Brain microvascular endothelial cell (primary cell): ENCODE measurements around the gene HCFC1R1.

ENCODE experiments used
- DNase-seq: peaks from one replicate; pipeline ENCODE4 v3.0.0-alpha.2; 2020
- H3K27ac ChIP-seq: fragments of 250-450 bp; sonication (Bioruptor Pico); 2 replicates; pipeline ENCODE4 v1.5.1; 2020; ENCODE audit warnings: mild to moderate bottlenecking, moderate library complexity
- H3K27me3 ChIP-seq: fragments of 250-450 bp; sonication (Bioruptor Pico); replicated peaks from 2 replicates; pipeline ENCODE4 v1.5.1; 2020; ENCODE audit warnings: mild to moderate bottlenecking
- H3K36me3 ChIP-seq: fragments of 250-450 bp; sonication (Bioruptor Pico); replicated peaks from 2 replicates; pipeline ENCODE4 v1.5.1; 2020; ENCODE audit warnings: mild to moderate bottlenecking
- H3K4me3 ChIP-seq: 2 replicates; pipeline ENCODE4 v1.5.1; 2011; ENCODE audit warnings: low read depth, mild to moderate bottlenecking, control low read depth, low read length, moderate library complexity
- in situ Hi-C: cut with HindIII; loops from 2 replicates; pipeline ENCODE4 v1.10.0; 2017; ENCODE audit warnings: low sequenced_read_pairs, low pct_ligation_motif_present
- TF ChIP-seq, protein P1 (sequence below): IDR thresholded peaks from 2 replicates; pipeline ENCODE4 v1.5.1; 2011; ENCODE audit warnings: low read depth, mild to moderate bottlenecking, moderate library complexity, low read length, control low read depth, inconsistent platforms; ENCODE audit errors: missing control alignments

The HCFC1R1 gene

DNA sequence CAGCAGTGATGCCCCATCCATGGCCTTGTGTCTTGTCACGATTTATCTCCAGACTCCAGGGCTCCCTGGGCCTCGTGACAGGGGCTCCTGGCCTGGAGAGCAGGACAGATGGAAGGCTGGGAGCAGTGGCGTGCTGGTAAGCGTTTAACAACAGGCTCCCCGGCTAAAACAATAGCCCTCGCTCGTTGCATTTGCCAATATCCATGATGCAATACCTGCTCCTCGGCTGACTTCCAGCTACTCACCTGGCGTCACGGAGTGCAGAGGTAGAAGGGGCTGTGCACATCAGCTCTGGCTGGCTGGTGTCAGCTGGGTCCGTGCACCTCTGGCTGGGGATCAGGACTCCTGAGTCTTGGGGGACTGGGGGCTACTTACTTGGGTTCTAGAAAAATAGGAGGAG is 14.5 kb upstream of the HCFC1R1 start:
- no peak for DNase-seq
- in situ Hi-C loops = no loop called here
- Histone ChIP-seq H3K36me3 (no peaks in the 10 kb centered on the region), H3K27me3 (peaks cover 52% of the 10 kb centered on the region), H3K27ac (no peak overlapping the region), H3K4me3 (no peak overlapping the region)
- TF ChIP-seq, protein P1, sequence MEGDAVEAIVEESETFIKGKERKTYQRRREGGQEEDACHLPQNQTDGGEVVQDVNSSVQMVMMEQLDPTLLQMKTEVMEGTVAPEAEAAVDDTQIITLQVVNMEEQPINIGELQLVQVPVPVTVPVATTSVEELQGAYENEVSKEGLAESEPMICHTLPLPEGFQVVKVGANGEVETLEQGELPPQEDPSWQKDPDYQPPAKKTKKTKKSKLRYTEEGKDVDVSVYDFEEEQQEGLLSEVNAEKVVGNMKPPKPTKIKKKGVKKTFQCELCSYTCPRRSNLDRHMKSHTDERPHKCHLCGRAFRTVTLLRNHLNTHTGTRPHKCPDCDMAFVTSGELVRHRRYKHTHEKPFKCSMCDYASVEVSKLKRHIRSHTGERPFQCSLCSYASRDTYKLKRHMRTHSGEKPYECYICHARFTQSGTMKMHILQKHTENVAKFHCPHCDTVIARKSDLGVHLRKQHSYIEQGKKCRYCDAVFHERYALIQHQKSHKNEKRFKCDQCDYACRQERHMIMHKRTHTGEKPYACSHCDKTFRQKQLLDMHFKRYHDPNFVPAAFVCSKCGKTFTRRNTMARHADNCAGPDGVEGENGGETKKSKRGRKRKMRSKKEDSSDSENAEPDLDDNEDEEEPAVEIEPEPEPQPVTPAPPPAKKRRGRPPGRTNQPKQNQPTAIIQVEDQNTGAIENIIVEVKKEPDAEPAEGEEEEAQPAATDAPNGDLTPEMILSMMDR = no peak

DNA sequence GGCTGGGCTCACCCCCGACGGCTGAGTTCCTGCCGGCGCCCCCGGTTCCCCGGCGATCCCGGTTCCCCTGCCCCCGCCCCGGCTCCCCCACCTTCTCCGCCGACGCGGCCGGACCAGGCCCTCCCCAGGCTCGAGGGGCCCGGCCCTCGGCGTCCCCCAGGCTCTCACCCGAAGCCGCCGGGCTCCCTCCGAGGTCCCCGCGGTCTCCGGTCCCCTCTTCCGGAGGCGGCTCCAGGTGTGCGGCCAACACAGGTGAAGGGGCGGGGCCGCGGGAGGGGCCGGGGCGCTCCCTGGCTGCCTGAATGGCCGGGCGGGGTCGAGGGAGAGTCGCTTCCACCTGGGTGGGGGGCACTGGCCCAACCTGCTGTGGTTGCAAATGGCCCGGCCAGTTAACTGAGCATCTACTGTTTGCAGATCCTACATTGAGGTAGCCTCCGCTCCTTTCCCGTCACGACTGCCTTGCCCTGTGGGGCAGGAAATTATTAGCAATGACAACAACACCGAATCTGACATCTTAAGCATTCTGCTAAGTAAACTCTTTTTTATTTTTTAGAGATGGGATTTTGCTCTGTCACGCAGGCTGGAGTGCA is 13.1 kb upstream of the HCFC1R1 start, which contains the start of gene BICDL2:
TSS of gene BICDL2 (minus strand) at position 219 of the 590 bp plus-strand sequence. CDS start 1,448 bp downstream, outside the sequence.
- Histone ChIP-seq H3K27me3 (peaks cover 65% of the 10 kb centered on the region), H3K27ac (no peak within 1 kb of the TSS), H3K4me3 (no peak within 1 kb of the TSS), H3K36me3 (no peaks in the 10 kb centered on the region)
- DNase-seq = no peak
- TF ChIP-seq, protein P1 = no peak
- in situ Hi-C loops = no loop called here

DNA sequence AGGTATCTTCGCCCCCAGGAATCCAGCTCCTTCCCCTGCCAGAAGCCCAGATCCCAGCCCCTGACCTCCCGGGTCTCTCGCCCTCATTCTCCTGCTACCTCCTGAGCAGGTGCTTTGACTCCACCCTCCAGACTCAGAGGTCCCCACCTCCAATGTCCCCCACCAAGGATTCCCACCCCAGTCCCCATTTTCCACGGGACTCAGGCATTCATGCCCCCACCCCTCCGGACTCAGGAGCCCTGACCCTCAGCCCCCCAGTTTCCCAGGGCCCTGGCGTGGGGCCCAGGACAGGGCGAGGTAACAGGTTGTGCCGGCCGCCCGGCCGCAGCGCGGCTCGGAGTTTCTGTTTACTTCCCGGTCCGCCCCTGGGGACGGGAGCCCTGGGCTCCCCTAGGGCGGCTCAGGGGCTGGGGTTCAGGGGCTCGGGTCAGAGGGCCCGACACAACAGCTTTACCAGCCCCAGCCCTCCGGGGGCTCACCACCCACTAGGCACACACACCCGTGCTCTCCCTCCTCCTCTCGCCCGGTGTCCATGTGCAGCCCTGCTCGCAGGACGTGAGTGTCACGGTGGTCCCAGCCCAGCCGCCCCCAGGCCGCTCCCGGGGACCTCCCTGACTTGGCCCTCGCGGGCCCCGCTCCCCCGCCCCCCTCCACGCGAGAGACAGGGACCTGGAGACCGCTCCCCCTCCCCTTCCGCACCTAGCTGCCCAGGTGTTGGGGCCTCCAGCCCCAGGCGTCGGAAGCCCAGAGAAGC is 12.4 kb upstream of the HCFC1R1 start:
- Histone ChIP-seq H3K4me3 (no peak overlapping the region), H3K27me3 (peaks cover 65% of the 10 kb centered on the region), H3K27ac (no peak overlapping the region), H3K36me3 (no peaks in the 10 kb centered on the region)
- no peak for DNase-seq
- TF ChIP-seq, protein P1 = no peak
- in situ Hi-C loops = no loop called here

DNA sequence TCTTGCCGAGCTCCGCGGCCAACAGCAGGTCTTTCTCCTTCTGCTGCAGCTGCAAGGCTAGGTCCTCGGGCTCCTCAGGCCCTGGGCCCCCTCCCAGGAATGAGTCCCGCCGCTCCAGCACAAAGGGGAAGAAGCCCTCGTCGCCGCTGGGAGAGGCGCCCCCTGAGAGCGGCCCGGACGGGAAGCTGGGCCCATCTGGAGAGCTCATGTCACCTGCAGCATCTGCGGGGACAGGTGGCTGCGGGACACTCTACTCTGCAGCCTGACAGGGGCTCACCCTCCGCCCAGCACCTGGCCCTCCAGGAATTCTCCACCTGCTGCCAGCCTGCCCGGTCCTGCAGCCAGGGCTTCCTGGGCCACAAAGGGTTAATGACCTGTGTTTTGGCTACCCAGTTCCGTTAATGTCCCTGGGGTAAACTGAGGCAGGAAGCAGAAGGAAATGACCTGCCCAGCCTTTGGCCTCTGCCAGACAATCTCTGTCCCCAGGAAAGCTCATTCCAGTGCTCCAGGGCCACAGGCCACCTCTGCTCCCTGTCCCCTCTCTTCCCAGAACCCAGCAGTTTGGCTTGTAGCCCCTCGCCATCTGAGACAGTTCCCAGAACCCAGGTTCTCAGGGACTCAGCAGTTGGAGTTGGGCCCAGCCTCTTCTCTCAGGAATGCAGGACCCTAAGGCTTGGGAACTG is 11.7 kb upstream of the HCFC1R1 start:
- H3K36me3 ChIP-seq = no peaks in the 10 kb centered on the region
- in situ Hi-C loops = no loop called here
- H3K27me3 ChIP-seq = peaks cover 69% of the 10 kb centered on the region
- H3K4me3 ChIP-seq = no peak overlapping the region
- H3K27ac ChIP-seq = no peak overlapping the region
- no peak for DNase-seq
- TF ChIP-seq, protein P1 = no peak

DNA sequence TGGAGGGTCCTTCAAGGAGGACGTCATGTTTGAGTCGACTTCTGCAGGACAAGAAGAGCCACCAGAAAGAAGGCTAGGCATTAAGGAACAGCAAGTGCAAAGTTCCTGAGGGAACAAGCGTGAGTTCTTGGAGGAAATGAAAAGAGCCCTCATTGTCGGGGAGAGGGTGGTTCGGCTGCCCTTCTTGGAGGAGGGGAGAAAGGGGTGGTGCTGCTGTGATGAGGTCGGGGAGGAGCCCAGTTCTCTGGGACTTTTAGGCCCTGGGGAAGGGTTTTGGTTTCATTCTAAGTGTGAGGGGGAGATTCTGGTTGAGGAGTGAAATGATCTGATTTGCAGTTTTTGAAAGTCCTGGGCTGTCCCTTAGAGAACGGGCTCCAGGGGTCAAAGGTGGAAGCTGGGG is 8.9 kb upstream of the HCFC1R1 start:
- in situ Hi-C loops = no loop called here
- no peak for DNase-seq
- Histone ChIP-seq H3K27ac (no peak overlapping the region), H3K27me3 (peaks cover 66% of the 10 kb centered on the region), H3K4me3 (no peak overlapping the region), H3K36me3 (no peaks in the 10 kb centered on the region)
- TF ChIP-seq, protein P1 = no peak
